ENCODE results near the gene APH1A. TPM values are rescaled to one million over a fixed set of nuclear protein-coding genes. Genes with fewer than 3 reads are reported as not detected.

APH1A gene
- total and polyA plus RNA-seq, 2 of the 13 experiments (the other 11 are each of a cell fraction or from before 2014, with no cell fraction given), result 114 to 130 TPM

DNA sequence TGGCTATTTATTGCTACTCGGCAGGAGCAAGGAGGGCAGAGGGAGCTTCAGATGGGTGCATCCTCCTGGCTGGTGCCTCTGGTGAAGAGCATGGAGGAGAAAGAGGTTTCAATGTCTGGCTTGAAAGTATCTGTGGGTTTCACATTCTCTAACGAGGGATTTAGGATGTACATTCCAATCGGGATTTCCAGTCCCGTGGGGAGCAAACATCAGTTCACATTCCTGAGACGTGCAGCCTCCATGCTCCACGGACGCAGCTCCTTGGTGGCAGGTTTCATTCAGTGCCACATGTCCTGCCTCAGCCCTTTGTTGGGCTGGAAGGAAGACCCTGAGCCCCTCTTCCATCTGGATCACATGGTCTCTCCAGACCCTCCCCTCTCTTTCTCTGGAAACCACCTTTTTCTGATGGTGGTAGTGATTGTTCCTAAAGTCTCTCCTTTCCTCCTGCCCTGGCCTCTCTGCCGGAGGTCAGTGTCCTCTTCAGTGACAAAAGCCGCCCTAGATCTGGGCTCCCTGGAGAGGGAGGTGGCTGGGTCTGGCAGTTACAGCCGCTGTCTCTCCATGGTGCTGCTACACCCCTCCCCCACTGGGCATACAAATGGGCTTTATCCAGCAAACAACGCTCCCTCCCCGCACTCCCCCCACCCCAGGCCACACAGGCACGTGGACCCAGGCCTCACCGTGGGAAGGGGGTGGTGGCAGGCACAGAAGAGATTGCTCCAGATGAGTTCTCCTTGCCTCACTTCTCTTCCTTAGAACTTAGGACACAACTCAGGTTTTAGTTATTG, 12.1 kb downstream of the APH1A start (continued):
- TF ChIP-seq, protein P1, sequence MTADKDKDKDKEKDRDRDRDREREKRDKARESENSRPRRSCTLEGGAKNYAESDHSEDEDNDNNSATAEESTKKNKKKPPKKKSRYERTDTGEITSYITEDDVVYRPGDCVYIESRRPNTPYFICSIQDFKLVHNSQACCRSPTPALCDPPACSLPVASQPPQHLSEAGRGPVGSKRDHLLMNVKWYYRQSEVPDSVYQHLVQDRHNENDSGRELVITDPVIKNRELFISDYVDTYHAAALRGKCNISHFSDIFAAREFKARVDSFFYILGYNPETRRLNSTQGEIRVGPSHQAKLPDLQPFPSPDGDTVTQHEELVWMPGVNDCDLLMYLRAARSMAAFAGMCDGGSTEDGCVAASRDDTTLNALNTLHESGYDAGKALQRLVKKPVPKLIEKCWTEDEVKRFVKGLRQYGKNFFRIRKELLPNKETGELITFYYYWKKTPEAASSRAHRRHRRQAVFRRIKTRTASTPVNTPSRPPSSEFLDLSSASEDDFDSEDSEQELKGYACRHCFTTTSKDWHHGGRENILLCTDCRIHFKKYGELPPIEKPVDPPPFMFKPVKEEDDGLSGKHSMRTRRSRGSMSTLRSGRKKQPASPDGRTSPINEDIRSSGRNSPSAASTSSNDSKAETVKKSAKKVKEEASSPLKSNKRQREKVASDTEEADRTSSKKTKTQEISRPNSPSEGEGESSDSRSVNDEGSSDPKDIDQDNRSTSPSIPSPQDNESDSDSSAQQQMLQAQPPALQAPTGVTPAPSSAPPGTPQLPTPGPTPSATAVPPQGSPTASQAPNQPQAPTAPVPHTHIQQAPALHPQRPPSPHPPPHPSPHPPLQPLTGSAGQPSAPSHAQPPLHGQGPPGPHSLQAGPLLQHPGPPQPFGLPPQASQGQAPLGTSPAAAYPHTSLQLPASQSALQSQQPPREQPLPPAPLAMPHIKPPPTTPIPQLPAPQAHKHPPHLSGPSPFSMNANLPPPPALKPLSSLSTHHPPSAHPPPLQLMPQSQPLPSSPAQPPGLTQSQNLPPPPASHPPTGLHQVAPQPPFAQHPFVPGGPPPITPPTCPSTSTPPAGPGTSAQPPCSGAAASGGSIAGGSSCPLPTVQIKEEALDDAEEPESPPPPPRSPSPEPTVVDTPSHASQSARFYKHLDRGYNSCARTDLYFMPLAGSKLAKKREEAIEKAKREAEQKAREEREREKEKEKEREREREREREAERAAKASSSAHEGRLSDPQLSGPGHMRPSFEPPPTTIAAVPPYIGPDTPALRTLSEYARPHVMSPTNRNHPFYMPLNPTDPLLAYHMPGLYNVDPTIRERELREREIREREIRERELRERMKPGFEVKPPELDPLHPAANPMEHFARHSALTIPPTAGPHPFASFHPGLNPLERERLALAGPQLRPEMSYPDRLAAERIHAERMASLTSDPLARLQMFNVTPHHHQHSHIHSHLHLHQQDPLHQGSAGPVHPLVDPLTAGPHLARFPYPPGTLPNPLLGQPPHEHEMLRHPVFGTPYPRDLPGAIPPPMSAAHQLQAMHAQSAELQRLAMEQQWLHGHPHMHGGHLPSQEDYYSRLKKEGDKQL (CRISPR knock-in tag; IDR thresholded peaks at IDR 0.05; ENCODE audit: low read depth), result no peak
- TF ChIP-seq TEAD3 (CRISPR knock-in tag; optimal IDR thresholded peaks at IDR 0.05; ENCODE audit: borderline replicate concordance), result peak; percentile 9
- TF ChIP-seq ZNF564 (CRISPR knock-in tag; IDR thresholded peaks at IDR 0.05), result no peak
- no peak for TF ChIP-seq ATRX (CRISPR knock-in tag; IDR thresholded peaks at IDR 0.05; ENCODE audit: borderline replicate concordance)
- TF ChIP-seq, protein P2, sequence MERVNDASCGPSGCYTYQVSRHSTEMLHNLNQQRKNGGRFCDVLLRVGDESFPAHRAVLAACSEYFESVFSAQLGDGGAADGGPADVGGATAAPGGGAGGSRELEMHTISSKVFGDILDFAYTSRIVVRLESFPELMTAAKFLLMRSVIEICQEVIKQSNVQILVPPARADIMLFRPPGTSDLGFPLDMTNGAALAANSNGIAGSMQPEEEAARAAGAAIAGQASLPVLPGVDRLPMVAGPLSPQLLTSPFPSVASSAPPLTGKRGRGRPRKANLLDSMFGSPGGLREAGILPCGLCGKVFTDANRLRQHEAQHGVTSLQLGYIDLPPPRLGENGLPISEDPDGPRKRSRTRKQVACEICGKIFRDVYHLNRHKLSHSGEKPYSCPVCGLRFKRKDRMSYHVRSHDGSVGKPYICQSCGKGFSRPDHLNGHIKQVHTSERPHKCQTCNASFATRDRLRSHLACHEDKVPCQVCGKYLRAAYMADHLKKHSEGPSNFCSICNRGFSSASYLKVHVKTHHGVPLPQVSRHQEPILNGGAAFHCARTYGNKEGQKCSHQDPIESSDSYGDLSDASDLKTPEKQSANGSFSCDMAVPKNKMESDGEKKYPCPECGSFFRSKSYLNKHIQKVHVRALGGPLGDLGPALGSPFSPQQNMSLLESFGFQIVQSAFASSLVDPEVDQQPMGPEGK (CRISPR knock-in tag; IDR thresholded peaks at IDR 0.05), result peak; percentile 81; the same call in 1 of the 2 replicates
- no peak for TF ChIP-seq ZNF577 (CRISPR knock-in tag; IDR thresholded peaks at IDR 0.05; ENCODE audit: borderline replicate concordance, low read depth)
- no peak for TF ChIP-seq ZNF891 (CRISPR knock-in tag; IDR thresholded peaks at IDR 0.05)
- no peak for TF ChIP-seq GPN1 (CRISPR knock-in tag; IDR thresholded peaks at IDR 0.05; ENCODE audit: borderline replicate concordance)
- TF ChIP-seq, protein P3, sequence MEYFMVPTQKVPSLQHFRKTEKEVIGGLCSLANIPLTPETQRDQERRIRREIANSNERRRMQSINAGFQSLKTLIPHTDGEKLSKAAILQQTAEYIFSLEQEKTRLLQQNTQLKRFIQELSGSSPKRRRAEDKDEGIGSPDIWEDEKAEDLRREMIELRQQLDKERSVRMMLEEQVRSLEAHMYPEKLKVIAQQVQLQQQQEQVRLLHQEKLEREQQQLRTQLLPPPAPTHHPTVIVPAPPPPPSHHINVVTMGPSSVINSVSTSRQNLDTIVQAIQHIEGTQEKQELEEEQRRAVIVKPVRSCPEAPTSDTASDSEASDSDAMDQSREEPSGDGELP (IDR thresholded peaks at IDR 0.05; ENCODE audit: borderline replicate concordance, low read depth), result no peak
- TF ChIP-seq ZNF20 (CRISPR knock-in tag; IDR thresholded peaks at IDR 0.05), result no peak
- no peak for TF ChIP-seq PAWR (CRISPR knock-in tag; IDR thresholded peaks at IDR 0.05; ENCODE audit: borderline replicate concordance)
- TF ChIP-seq GATAD1 (CRISPR knock-in tag; IDR thresholded peaks at IDR 0.05), result no peak; the same call in 1 of the 2 replicates
- no peak for TF ChIP-seq ZNF883 (CRISPR knock-in tag; IDR thresholded peaks at IDR 0.05; ENCODE audit: not compliant biosample characterization)
- TF ChIP-seq, protein P4, sequence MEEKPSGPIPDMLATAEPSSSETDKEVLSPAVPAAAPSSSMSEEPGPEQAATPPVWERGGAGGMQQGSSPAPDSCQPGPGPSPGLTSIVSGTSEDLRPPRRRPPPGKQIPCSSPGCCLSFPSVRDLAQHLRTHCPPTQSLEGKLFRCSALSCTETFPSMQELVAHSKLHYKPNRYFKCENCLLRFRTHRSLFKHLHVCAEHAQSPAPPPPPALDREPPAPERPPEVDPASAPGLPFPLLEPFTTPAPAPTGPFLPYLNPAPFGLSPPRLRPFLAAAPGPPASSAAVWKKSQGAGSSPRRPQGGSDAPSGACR (CRISPR knock-in tag; IDR thresholded peaks at IDR 0.05), result no peak
- no peak for TF ChIP-seq NR2F6 (IDR thresholded peaks at IDR 0.05)
- TF ChIP-seq NR2F6 (CRISPR knock-in tag; IDR thresholded peaks at IDR 0.05), result no peak
- no peak for TF ChIP-seq SOX6 (IDR thresholded peaks at IDR 0.05)
- TF ChIP-seq SOX6 (CRISPR knock-in tag; IDR thresholded peaks at IDR 0.05), result 0 out of 2 replicates have a peak, but pooled peaks have one; percentile 13
- TF ChIP-seq, protein P5, sequence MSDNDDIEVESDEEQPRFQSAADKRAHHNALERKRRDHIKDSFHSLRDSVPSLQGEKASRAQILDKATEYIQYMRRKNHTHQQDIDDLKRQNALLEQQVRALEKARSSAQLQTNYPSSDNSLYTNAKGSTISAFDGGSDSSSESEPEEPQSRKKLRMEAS (IDR thresholded peaks at IDR 0.05), result peak; percentile 67
- no peak for TF ChIP-seq ZNF619 (CRISPR knock-in tag; IDR thresholded peaks at IDR 0.05)

Data from HepG2 (cell line).